Calu3 (cell line): ENCODE results near the gene RGS7BP. TPM values are rescaled to one million over a fixed set of nuclear protein-coding genes. Genes with fewer than 3 reads are reported as not detected.

Experiments
- BruUV-seq: library from RNA; stranded (reverse); fragments of 400-500 nt; replicated peaks from 2 replicates; lab custom pipeline; 2021; lab: Mats Ljungman, UMichigan
- CTCF ChIA-PET: fragments of 300-600 bp; sonication (Branson Sonifier 250); formaldehyde crosslinking; loops from one replicate; lab custom pipeline; 2022; ENCODE audit warnings: antibody characterized with exemption; lab: Charles Lee
- DNase-seq: peaks from one replicate; pipeline ENCODE4 v3.0.0; 2022
- H3K27ac Mint-ChIP-seq: one replicate; pipeline ENCODE4 v1.8.0; 2022; ENCODE audit warnings: mixed read lengths; ENCODE audit not compliant: unreplicated experiment
- H3K27me3 Mint-ChIP-seq: one replicate; pipeline ENCODE4 v1.8.0; 2022; ENCODE audit warnings: mixed read lengths; ENCODE audit not compliant: unreplicated experiment
- H3K36me3 Mint-ChIP-seq: one replicate; pipeline ENCODE4 v1.8.0; 2022; ENCODE audit warnings: mild to moderate bottlenecking, moderate library complexity, mixed read lengths; ENCODE audit not compliant: insufficient read depth, unreplicated experiment
- H3K4me1 Mint-ChIP-seq: one replicate; pipeline ENCODE4 v1.8.0; 2022; ENCODE audit warnings: mild to moderate bottlenecking, low read depth, mixed read lengths; ENCODE audit not compliant: unreplicated experiment
- H3K4me3 Mint-ChIP-seq: one replicate; pipeline ENCODE4 v1.8.0; 2022; ENCODE audit warnings: mild to moderate bottlenecking, low read depth, moderate library complexity, mixed read lengths; ENCODE audit not compliant: unreplicated experiment
- H3K9me3 Mint-ChIP-seq: one replicate; pipeline ENCODE4 v1.8.0; 2022; ENCODE audit warnings: low read depth, mixed read lengths; ENCODE audit not compliant: unreplicated experiment
- CTCF ChIP-seq: fragments of 200-600 bp; IDR thresholded peaks from one replicate; pipeline ENCODE4 v1.8.0; 2022; ENCODE audit warnings: antibody characterized with exemption; ENCODE audit not compliant: unreplicated experiment
- intact Hi-C: fragments of 100-400 bp; cut with micrococcal nuclease; formaldehyde crosslinking; loops from one replicate; pipeline ENCODE4 v1.10.0; 2022; ENCODE audit not compliant: unreplicated experiment
- total RNA-seq: library from RNA; stranded (reverse); gene quantifications from 2 replicates; pipeline ENCODE4 v1.2.3, GENCODE V29; 2022

The RGS7BP gene
- total RNA-seq, 1 experiment from 2014 or later = not detected

- BruUV-seq = no TSS peak
- no peak for DNase-seq
- Mint-ChIP-seq H3K36me3 (no peaks in the 10 kb centered on the region), H3K4me1 (no peaks in the 10 kb centered on the region), H3K27me3 (no peaks in the 10 kb centered on the region), H3K27ac (no peak overlapping the region), H3K9me3 (no peaks in the 10 kb centered on the region), H3K4me3 (no peak overlapping the region)
- CTCF ChIA-PET = no interaction called here
- intact Hi-C loops = no loop called here
- no peak for TF ChIP-seq CTCF
These were observed 13.4 kb downstream of the RGS7BP start for GRCh38 chr5:64519263-64519662.

- H3K36me3 Mint-ChIP-seq = no peaks in the 10 kb centered on the region
- no peaks in the 10 kb centered on the region for H3K27me3 Mint-ChIP-seq
- CTCF ChIA-PET = interaction anchor here (1.3 kb wide), 1 partner anchor 51 kb away, joined by 3 read pairs; no protein-coding TSS in a partner anchor
- DNase-seq = no peak
- TF ChIP-seq CTCF = no peak
- intact Hi-C loops = no loop called here
- H3K9me3 Mint-ChIP-seq = no peaks in the 10 kb centered on the region
- no peaks in the 10 kb centered on the region for H3K4me1 Mint-ChIP-seq
- no TSS peak for BruUV-seq
- H3K4me3 Mint-ChIP-seq = no peak overlapping the region
- H3K27ac Mint-ChIP-seq = no peak overlapping the region
These were observed 21.1 kb downstream of the RGS7BP start for GRCh38 chr5:64526734-64527439.

GRCh38 chr5:64530076-64530475 lies 24.3 kb downstream of the RGS7BP start:
- H3K4me3 Mint-ChIP-seq = no peak overlapping the region
- H3K27me3 Mint-ChIP-seq = no peaks in the 10 kb centered on the region
- DNase-seq = no peak
- BruUV-seq = no TSS peak
- H3K4me1 Mint-ChIP-seq = no peaks in the 10 kb centered on the region
- H3K27ac Mint-ChIP-seq = no peak overlapping the region
- H3K9me3 Mint-ChIP-seq = no peaks in the 10 kb centered on the region
- H3K36me3 Mint-ChIP-seq = no peaks in the 10 kb centered on the region
- no peak for TF ChIP-seq CTCF
- CTCF ChIA-PET = no interaction called here
- intact Hi-C loops = loop anchor here (5.0 kb wide), 1 partner anchor 37 kb away; no protein-coding TSS in a partner anchor

GRCh38 chr5:64532212-64532611 lies 26.4 kb downstream of the RGS7BP start:
- Mint-ChIP-seq H3K9me3 (no peaks in the 10 kb centered on the region), H3K27me3 (no peaks in the 10 kb centered on the region), H3K27ac (no peak overlapping the region), H3K4me3 (no peak overlapping the region), H3K4me1 (no peaks in the 10 kb centered on the region), H3K36me3 (no peaks in the 10 kb centered on the region)
- CTCF ChIA-PET = interaction anchor here (1.1 kb wide), 1 partner anchor 23 kb away, joined by 3 read pairs; no protein-coding TSS in a partner anchor
- TF ChIP-seq CTCF = no peak
- intact Hi-C loops = loop anchor here (5.0 kb wide), 1 partner anchor 35 kb away; no protein-coding TSS in a partner anchor
- no TSS peak for BruUV-seq
- no peak for DNase-seq
